Trophoblast cell (in vitro differentiated cells and primary cell): ENCODE data around the gene TYR.

ENCODE experiments used
- DNase-seq, 2 donors: peaks; one replicate each; pipeline ENCODE4 v3.0.0-alpha.2; 2016
- H2AFZ ChIP-seq: 2 replicates; pipeline ENCODE4 v1.6.1; 2013; ENCODE audit warnings: low read length, moderate library complexity, mild to moderate bottlenecking; ENCODE audit not compliant: insufficient read depth, poor library complexity
- H2AK5ac ChIP-seq: 2 replicates; pipeline ENCODE4 v1.6.1; 2013; ENCODE audit warnings: mild to moderate bottlenecking, low read length
- H2BK120ac ChIP-seq: 2 replicates; pipeline ENCODE4 v1.6.1; 2013; ENCODE audit warnings: low read length, mild to moderate bottlenecking, moderate library complexity; ENCODE audit not compliant: insufficient read depth, poor library complexity
- H2BK12ac ChIP-seq: 2 replicates; pipeline ENCODE4 v1.6.1; 2013; ENCODE audit warnings: mild to moderate bottlenecking, low read length, moderate library complexity
- H2BK5ac ChIP-seq: 2 replicates; pipeline ENCODE4 v1.6.1; 2013; ENCODE audit warnings: low read length, low read depth, moderate library complexity, mild to moderate bottlenecking; ENCODE audit not compliant: poor library complexity
- H3K14ac ChIP-seq: 2 replicates; pipeline ENCODE4 v1.6.1; 2013; ENCODE audit warnings: mild to moderate bottlenecking, low read length
- H3K18ac ChIP-seq: 2 replicates; pipeline ENCODE4 v1.6.1; 2013; ENCODE audit warnings: mild to moderate bottlenecking, low read length
- H3K23ac ChIP-seq: 2 replicates; pipeline ENCODE4 v1.6.1; 2013; ENCODE audit warnings: low read length
- H3K27ac ChIP-seq: 2 replicates; pipeline ENCODE4 v1.5.1; 2013; ENCODE audit warnings: low read depth, mild to moderate bottlenecking, inconsistent platforms, low read length, moderate library complexity
- H3K27me3 ChIP-seq: 2 replicates; pipeline ENCODE4 v1.6.1; 2013; ENCODE audit warnings: inconsistent platforms, mild to moderate bottlenecking, low read length, moderate library complexity; ENCODE audit not compliant: insufficient read depth
- H3K36me3 ChIP-seq, 2 experiments: 1 replicate in 1 of 2; 2 replicates in 1 of 2; pipeline ENCODE4 v1.6.1; 2013; ENCODE audit warnings: low read length in 2 of 2, mild to moderate bottlenecking in 2 of 2, moderate library complexity in 1 of 2; ENCODE audit not compliant: insufficient read depth in 2 of 2, control insufficient read depth in 1 of 2
- H3K4ac ChIP-seq: 2 replicates; pipeline ENCODE4 v1.6.1; 2013; ENCODE audit warnings: low read depth, mild to moderate bottlenecking, low read length, moderate library complexity
- H3K4me1 ChIP-seq, 2 experiments: 1 replicate in 1 of 2; 2 replicates in 1 of 2; pipeline ENCODE4 v1.6.1; 2013; ENCODE audit warnings: low read length in 2 of 2, mild to moderate bottlenecking in 2 of 2, moderate library complexity in 1 of 2; ENCODE audit not compliant: insufficient read depth in 2 of 2, control insufficient read depth in 1 of 2
- H3K4me2 ChIP-seq: 2 replicates; pipeline ENCODE4 v1.6.1; 2013; ENCODE audit warnings: inconsistent platforms, mild to moderate bottlenecking, low read length, moderate library complexity
- H3K4me3 ChIP-seq: 2 replicates; pipeline ENCODE4 v1.5.1; 2013; ENCODE audit warnings: mild to moderate bottlenecking, low read depth, low read length, inconsistent platforms
- H3K79me1 ChIP-seq: one replicate; pipeline ENCODE4 v1.6.1; 2013; ENCODE audit warnings: low read length
- H3K79me2 ChIP-seq: 2 replicates; pipeline ENCODE4 v1.6.1; 2013; ENCODE audit warnings: low read length, mild to moderate bottlenecking; ENCODE audit not compliant: control insufficient read depth, insufficient read depth, poor library complexity
- H3K9ac ChIP-seq: 2 replicates; pipeline ENCODE4 v1.6.1; 2013; ENCODE audit warnings: mild to moderate bottlenecking, low read length
- H3K9me3 ChIP-seq: 2 replicates; pipeline ENCODE4 v1.6.1; 2013; ENCODE audit warnings: low read depth, mild to moderate bottlenecking, control low read depth, inconsistent platforms, low read length; ENCODE audit not compliant: insufficient read depth
- H4K12ac ChIP-seq: 2 replicates; pipeline ENCODE4 v1.6.1; 2013; ENCODE audit warnings: low read depth, mild to moderate bottlenecking, low read length, moderate library complexity
- H4K8ac ChIP-seq: 2 replicates; pipeline ENCODE4 v1.6.1; 2013; ENCODE audit warnings: low read depth, mild to moderate bottlenecking, low read length, moderate library complexity
- H4K91ac ChIP-seq: one replicate; pipeline ENCODE4 v1.6.1; 2013; ENCODE audit warnings: low read depth, mild to moderate bottlenecking, low read length, moderate library complexity
- WGBS: extraction: QIAGEN DNeasy Blood & Tissue Kit; methylation state at CpG from one replicate; pipeline ENCODE4 v1.1.7; 2013; ENCODE audit warnings: missing lambda C conversion rate; ENCODE audit not compliant: insufficient read length, insufficient coverage; ENCODE audit errors: extremely low coverage; 5-methylcytosine and 5-hydroxymethylcytosine counted together

The TYR gene

DNA sequence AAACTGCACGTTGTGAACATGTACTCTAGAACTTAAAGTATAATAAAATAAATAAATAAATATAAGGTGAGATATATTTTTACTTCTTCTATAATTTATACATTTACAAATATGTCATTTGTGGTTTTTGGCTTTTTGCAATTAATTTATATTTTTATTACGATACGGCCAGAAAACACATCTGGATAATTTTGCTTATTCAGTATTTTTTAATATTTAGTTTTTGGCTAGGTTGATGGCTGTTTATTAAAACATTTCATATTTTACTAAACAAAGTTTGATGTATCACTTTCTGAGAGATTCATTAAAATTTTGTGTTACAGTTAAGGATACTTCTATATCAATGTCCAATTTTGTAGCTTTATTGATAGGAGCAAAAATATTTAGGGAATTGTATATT lies 15.7 kb upstream of the TYR start:
- Histone ChIP-seq H3K14ac (no peak overlapping the region), H3K4me1 (no peaks in the 10 kb centered on the region), H4K91ac (no peak overlapping the region), H3K4ac (no peak overlapping the region), H3K36me3 (no peaks in the 10 kb centered on the region), H3K79me2 (no peaks in the 10 kb centered on the region), H2BK12ac (no peak overlapping the region), H2AK5ac (no peak overlapping the region), H3K79me1 (no peaks in the 10 kb centered on the region), H2AFZ (no peak overlapping the region), H3K18ac (no peak overlapping the region), H3K27me3 (no peaks in the 10 kb centered on the region), H3K4me3 (no peak overlapping the region), H2BK120ac (no peak overlapping the region), H2BK5ac (no peak overlapping the region), H4K8ac (no peak overlapping the region), H3K27ac (no peak overlapping the region), H4K12ac (no peak overlapping the region), H3K23ac (no peak overlapping the region), H3K9me3 (no peaks in the 10 kb centered on the region), H3K4me2 (no peak overlapping the region), H3K9ac (no peak overlapping the region)
- no peak for DNase-seq
- WGBS: no CpG with 5 or more reads among the region's 3 CpGs

DNA sequence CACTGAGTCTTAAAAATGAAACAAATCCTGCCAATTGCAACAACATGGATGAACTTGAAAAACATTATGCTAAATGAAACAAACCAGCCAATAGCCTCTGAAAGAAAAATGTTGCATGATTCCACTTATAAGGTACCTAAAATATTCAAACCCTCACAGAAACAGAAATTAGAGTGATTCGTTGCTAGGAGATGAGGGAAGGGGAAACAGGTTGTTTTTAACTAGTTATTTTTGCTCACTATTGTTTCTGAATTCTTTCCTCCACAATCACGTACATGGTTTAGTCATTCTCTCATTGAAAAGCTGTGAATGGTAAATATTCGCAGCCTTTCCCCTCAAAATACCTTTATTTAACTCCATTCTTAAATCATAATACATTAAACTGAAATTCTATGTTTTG lies 14.0 kb upstream of the TYR start:
- no peaks in the 10 kb centered on the region for H3K27me3 ChIP-seq
- H3K4ac ChIP-seq: no peak overlapping the region
- no peak overlapping the region for H4K8ac ChIP-seq
- no peak overlapping the region for H2AK5ac ChIP-seq
- H3K4me3 ChIP-seq: no peak overlapping the region
- no peak for DNase-seq
- H3K79me2 ChIP-seq: no peaks in the 10 kb centered on the region
- H2BK120ac ChIP-seq: no peak overlapping the region
- WGBS: 100% methylated on average over 1 of the region's 3 CpGs
- H3K23ac ChIP-seq: no peak overlapping the region
- H3K9ac ChIP-seq: no peak overlapping the region
- H2BK12ac ChIP-seq: no peak overlapping the region
- no peak overlapping the region for H4K91ac ChIP-seq
- H3K4me1 ChIP-seq: no peaks in the 10 kb centered on the region
- no peak overlapping the region for H2AFZ ChIP-seq
- no peak overlapping the region for H3K14ac ChIP-seq
- H3K27ac ChIP-seq: no peak overlapping the region
- H3K18ac ChIP-seq: no peak overlapping the region
- no peak overlapping the region for H4K12ac ChIP-seq
- no peak overlapping the region for H3K4me2 ChIP-seq
- H3K36me3 ChIP-seq: no peaks in the 10 kb centered on the region
- no peaks in the 10 kb centered on the region for H3K79me1 ChIP-seq
- H2BK5ac ChIP-seq: no peak overlapping the region
- H3K9me3 ChIP-seq: no peaks in the 10 kb centered on the region

DNA sequence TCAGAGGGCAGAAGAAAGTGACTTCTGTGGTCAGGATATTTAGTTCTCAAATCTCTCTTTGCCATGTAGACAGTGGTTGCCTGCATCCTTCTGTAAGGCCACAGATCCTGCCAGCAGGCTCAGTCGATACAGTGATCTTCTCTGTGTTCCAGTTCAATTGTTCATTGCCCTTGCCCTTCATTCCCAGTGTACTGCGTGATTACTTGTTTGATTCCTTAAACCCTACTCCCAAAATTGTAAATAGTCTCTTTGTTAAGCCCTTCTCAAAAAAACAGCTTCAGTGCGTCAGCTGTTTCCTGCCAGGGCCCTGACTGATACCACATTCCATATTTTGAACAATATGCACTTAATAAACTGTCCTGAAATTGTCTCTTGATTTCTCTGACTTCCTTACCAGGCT lies 9.3 kb upstream of the TYR start:
- no peak overlapping the region for H3K27ac ChIP-seq
- no peak overlapping the region for H3K4ac ChIP-seq
- H4K91ac ChIP-seq: no peak overlapping the region
- no peak overlapping the region for H4K12ac ChIP-seq
- H3K36me3 ChIP-seq: no peaks in the 10 kb centered on the region
- H3K79me2 ChIP-seq: no peaks in the 10 kb centered on the region
- H2AFZ ChIP-seq: no peak overlapping the region
- H2BK5ac ChIP-seq: no peak overlapping the region
- H3K18ac ChIP-seq: no peak overlapping the region
- no CpG with 5 or more reads among the region's 3 CpGs for whole genome bisulfite sequencing
- H3K79me1 ChIP-seq: no peaks in the 10 kb centered on the region
- H3K4me3 ChIP-seq: no peak overlapping the region
- no peak overlapping the region for H2BK120ac ChIP-seq
- H3K4me1 ChIP-seq: no peaks in the 10 kb centered on the region
- no peak overlapping the region for H3K14ac ChIP-seq
- no peaks in the 10 kb centered on the region for H3K9me3 ChIP-seq
- DNase-seq: no peak
- H2BK12ac ChIP-seq: no peak overlapping the region
- no peak overlapping the region for H3K23ac ChIP-seq
- no peak overlapping the region for H3K4me2 ChIP-seq
- H2AK5ac ChIP-seq: no peak overlapping the region
- H3K9ac ChIP-seq: no peak overlapping the region
- H3K27me3 ChIP-seq: no peaks in the 10 kb centered on the region
- no peak overlapping the region for H4K8ac ChIP-seq

DNA sequence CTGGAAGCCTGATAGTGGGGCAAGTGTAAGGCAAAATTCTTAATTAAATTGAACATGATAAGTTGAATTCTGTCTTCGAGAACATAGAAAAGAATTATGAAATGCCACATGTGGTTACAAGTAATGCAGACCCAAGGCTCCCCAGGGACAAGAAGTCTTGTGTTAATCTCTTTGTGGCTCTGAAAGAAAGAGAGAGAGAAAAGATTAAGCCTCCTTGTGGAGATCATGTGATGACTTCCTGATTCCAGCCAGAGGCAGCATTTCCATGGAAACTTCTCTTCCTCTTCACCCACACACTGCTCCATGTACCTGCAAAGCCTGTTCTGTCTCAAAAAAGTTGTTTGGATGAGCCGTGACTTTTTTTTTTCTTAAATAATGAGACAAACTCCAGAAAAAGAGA lies 1.9 kb upstream of the TYR start:
- H2AK5ac ChIP-seq: no peak overlapping the region
- no peaks in the 10 kb centered on the region for H3K4me1 ChIP-seq
- no peak overlapping the region for H3K4me2 ChIP-seq
- H4K12ac ChIP-seq: no peak overlapping the region
- H2AFZ ChIP-seq: no peak overlapping the region
- H3K36me3 ChIP-seq: no peaks in the 10 kb centered on the region
- no peaks in the 10 kb centered on the region for H3K9me3 ChIP-seq
- H3K79me2 ChIP-seq: no peaks in the 10 kb centered on the region
- DNase-seq: no peak
- no peak overlapping the region for H3K4ac ChIP-seq
- H2BK12ac ChIP-seq: no peak overlapping the region
- H3K18ac ChIP-seq: no peak overlapping the region
- H3K79me1 ChIP-seq: no peaks in the 10 kb centered on the region
- H3K9ac ChIP-seq: no peak overlapping the region
- H3K27me3 ChIP-seq: no peaks in the 10 kb centered on the region
- H4K91ac ChIP-seq: no peak overlapping the region
- H3K23ac ChIP-seq: no peak overlapping the region
- H2BK120ac ChIP-seq: no peak overlapping the region
- no peak overlapping the region for H3K4me3 ChIP-seq
- no peak overlapping the region for H2BK5ac ChIP-seq
- no CpG with 5 or more reads among the region's 2 CpGs for WGBS
- no peak overlapping the region for H3K14ac ChIP-seq
- H3K27ac ChIP-seq: no peak overlapping the region
- H4K8ac ChIP-seq: no peak overlapping the region
